HG03045 (cell line): ENCODE data around the gene TMEM167A.

ENCODE experiments used
- ATAC-seq: cut with Tn5 transposase; IDR thresholded peaks from one replicate; pipeline ENCODE4 v1.9.1; 2021; ENCODE audit warnings: mild to moderate bottlenecking, moderate library complexity; ENCODE audit not compliant: unreplicated experiment

Gene TMEM167A, protein sequence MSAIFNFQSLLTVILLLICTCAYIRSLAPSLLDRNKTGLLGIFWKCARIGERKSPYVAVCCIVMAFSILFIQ

DNA sequence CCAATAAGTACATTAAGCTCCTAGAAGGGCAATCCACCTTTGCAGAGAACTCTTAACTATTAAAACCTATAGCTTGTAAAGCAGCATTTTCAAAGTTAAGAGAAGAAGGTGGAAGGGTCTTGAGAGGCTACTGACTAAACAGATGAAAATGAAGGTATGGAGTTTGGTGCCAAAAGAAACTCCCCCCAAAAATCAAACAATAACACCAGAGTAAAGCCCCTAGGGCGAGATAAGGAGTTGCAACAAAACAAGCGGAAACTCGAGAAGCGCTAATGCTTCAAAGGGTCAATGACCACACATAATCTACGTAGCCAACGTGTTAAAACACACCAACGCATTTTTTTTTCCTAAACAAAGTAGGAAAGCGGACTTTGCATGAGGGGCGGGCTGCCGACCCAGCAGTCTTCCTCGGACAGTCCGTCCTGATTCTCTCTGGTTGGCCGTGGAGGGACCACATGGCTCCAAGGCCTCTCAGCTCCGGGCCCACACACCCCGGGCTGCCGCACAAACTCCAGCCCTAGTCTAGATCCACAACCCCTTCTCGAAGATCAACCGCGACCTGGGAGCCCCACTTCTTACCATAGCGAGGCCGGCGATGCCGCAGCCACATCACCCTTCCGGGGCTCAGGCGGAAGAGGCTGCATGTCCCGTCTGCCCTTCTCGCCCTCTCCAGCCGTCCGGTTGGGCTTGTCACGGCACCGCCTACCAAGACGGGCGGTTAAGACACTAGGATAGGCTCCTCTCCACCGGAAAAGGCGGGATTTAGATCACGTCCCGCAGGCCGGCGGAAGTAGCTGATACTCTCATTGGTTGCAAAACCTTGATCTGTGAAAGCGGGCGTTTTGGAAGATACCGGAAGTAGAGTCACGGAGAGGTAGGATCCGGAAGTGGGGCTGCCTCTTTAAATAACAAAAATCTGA is at the start of gene TMEM167A, which contains the start of gene XRCC4:
Gene TMEM167A, minus strand, starts transcription at position 653 of the 920 bp plus-strand sequence. Its CDS starts 71 bp downstream, at position 582.
Gene XRCC4, plus strand, starts transcription at position 806 of the 920 bp plus-strand sequence. CDS start 27,373 bp downstream, outside the sequence.
- peak; percentile 98 for ATAC-seq

DNA sequence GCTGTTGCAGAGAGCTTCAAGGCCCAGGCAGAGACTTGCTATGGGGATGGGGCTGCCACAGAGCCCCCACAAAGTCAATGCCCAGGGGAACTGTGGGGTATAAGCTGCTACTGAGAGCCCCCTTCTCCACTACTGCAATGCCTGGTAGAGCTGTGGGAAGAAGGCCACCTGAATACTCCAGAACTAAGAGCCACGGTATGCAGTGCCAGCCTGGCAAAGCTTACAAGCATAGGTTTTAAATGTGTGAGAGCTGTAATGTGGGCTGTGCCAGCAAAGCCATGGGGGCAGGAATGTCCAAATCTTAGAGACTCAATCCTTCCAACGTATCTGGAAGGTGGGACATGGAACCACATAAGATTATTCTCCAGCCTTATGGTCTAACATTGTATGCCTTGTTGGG is 49.3 kb upstream of the TMEM167A start:
- ATAC-seq, result no peak

- ATAC-seq, result no peak
These were observed 48.4 kb upstream of the TMEM167A start for GRCh38 chr5:83125560-83125959.

DNA sequence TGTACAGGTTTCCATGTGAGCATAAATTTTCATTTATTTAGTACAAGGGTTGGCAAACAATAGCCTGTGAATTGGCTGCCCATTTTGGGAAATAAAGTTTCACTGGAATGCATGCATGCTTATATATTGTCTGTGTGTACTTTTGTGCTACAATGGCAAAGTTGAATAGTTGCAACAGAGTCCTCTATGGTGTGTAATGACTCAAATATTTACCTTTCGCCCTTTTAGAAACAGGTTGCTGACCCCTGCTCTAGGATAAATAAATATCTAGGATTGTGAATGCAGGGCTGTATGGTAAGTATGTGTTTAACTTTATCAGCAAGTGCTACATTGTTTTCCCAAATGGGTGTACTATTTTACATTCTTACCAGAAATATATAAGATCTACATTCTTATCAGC is 47.4 kb upstream of the TMEM167A start:
- no peak for ATAC-seq

DNA sequence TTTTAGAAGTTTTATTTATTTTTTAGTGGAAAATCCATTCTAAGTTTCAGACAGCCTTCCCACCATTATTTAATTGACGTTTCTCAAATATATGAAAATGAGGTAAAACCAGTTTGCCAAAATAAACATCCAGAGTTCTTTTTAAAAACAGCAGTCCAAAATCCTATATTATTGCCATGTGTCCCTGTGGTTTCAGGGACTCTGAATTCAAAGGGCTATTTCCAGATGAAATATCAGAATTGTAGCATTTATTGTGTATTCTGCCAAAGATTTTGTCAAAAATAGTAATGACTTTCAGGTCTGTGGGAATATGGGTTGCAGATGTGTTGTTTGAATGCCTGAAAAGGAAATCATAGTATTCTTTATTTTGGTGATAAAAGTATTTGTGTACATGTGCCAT is 41.8 kb upstream of the TMEM167A start:
- ATAC-seq, result no peak

GRCh38 chr5:83118471-83118870 is 41.3 kb upstream of the TMEM167A start:
- no peak for ATAC-seq

DNA sequence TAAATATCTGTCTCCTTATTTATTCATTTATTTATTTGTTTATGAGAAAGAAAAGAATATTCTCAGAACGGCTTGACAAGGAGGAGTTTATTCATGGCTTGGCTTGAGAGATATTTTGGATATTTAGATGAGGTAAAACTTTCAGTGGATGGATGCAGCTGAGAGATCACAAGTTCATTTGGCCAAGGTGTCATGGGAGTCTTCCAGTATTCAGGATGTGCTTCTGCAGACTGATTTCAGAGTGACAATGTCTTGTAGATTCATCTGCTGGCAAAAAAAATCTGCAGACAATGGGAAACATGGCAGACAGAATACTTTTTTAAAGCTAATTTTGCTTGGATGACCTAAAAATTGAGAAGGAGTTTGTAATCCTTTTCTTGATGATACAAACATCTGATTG is 38.6 kb upstream of the TMEM167A start:
- ATAC-seq, result no peak

DNA sequence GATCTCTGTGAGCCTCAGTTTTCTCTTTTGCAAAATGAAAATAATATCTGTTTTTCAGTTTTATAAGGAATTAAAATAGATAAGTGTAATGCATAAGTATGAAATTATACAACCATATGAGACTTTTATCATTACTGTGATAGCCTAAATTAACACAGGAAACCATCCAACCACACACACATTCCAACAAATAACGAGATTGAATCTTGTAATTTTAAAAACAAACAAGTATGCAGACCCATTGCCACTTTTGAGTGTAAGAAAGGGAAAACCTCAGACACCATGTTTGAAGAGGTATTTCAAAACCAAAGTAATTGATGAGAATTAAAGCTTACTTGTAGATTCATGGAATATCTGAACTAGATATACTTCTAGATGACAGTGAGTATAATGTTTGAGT is 32.2 kb upstream of the TMEM167A start:
- no peak for ATAC-seq

DNA sequence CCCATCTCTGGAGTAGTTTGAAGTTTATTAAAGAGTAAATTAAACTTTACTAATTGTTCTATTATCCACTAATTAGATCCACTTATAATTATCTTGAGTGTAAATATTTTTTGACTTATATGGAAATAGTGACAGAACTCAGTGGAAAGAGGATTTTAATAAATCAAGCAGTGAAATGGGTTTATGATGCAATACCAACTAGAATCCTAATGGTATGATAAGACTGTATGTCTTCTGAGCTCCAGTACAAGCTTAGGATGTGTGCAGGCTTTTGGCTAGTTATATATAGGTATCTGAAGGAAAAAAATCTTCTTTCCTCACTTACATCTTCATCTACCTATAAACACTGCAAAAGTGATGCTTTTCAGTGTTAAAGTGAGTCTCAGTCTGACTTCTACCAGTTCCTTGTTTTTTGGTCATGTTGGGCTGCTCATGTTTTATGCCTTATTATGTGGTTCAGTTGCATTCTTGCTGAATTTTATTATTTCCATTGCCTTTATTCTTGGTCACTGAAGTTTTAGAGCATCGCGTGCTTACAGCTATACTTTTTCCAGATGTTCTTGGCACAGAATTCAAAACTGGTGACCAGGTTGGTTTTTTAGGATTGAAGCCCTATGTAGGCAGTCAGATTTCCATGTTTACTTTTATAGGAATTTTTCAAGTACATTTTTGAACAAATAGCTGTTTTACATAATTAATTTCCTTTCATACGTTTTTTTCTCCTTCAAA is 30.7 kb upstream of the TMEM167A start:
- no peak for ATAC-seq

GRCh38 chr5:83104021-83104420 is 26.8 kb upstream of the TMEM167A start:
- ATAC-seq, result no peak

DNA sequence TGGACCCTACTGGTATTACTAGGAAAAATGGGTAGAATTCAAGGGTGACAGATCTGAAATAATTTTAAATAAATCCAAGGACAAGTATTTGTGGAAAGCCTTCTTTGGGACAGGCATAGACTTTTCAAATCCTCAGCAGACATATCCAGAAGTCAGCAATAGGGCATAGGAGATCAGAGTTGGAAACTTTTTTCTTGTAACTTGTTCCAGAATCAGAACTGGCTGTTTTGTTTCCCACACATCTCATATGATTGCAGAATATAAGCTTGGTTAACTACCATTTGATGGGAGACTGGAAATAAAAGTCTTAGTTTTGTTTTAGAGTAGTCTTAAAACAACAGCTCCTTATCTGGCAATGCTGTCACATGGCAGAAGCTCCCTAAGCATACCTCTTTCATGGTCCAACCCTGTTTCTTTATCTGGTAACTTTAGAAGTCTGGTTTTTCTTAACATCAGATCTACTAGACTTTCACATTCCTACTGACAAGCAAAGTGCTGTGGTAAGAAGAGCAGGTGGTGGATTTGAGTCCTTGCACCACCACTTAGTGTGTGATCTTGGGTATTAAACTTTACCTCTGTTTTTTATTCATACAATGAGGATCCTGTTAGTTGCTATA is 25.3 kb upstream of the TMEM167A start:
- ATAC-seq, result no peak

DNA sequence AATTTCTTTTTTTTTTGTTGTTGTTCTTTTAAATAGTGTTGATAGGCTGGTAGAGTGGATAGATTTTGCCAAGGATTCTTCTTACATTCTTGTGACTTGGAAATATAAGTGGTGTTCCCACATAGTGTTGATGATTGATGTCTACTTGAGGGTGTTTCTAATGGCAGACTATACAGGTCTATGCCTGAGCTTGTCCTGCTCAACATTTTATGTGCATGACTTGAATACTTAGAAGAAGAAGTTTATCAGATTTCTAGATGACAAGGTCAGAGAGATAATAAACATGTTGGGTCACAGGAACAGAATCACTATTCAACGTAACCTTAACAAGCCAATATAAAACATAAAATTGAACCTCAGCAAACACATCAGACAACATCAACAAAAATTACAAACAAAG is 24.3 kb upstream of the TMEM167A start:
- no peak for ATAC-seq

GRCh38 chr5:83099445-83099844 is 22.3 kb upstream of the TMEM167A start:
- ATAC-seq, result no peak

DNA sequence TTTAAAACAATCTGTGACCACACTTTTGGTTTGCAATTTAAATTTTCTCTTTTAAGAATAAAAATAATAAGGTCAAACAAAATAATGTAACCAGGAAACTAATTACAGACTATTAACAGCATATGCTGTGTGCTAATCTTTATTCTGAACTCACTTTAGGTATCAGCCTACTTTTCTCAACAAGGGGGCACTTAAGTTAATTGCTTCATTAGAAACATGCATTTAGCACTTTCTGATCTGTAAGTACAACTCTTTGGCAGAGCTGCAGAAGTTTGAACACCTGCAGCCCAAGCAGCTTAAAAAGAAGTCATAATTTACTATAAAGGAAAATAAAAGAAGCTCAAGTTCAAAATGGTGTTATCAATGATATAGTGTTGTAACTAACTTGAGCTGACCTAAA is 21.8 kb upstream of the TMEM167A start:
- no peak for ATAC-seq

DNA sequence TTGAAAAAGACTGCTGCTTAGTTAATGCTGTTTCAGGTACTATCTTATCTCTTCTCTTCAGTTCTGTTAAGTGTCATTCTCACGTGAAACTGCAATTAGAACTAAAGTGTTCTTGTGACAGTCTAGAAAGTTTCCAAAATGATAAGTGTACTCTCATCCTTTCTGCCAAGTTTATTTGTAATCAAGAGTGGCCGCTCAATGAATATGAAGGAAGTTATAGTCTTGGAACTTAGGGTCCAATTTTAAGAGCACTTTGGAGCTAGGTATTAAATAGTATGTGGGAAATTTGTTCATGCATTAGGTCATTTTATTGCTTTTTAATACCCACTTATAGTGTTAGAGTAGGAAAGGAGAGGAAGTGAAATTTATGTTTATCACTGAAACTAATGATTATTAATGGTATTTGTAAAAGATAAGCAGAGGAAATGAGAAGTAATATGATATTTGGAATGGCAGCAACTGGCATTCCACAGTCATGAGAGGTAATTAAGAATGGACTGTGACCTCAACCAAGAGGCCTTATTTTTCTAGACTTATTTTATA is 20.6 kb upstream of the TMEM167A start:
- ATAC-seq, result no peak

GRCh38 chr5:83096660-83097339 is 19.6 kb upstream of the TMEM167A start:
- ATAC-seq, result no peak

DNA sequence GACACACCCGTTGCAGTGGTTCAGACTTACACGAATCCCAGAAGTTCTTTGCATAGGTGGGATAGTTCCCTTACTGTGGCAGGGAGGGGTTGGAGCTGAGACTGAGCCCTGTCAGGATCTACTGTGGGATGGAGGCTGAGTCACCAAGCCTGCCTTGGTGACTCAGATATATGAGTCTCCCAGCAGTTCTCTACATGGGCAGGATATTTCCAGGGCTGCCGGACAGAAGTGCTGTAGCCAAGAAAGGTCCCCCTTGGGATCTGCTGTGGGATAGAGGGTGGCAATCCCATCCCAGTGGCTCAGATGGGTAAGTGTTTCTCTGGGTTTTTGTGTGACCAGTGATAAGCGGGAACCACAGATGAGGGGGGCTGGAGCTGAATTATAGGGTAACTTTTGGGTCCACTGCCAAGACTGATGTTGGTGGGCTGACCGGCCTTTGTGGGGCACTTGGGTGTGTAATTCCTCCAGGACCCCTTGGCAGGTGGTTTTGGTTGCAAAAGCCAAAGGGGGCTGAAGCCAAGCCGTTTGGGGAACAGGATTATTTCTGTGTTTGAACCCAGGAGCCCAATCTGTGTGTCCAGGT is 18.9 kb upstream of the TMEM167A start:
- ATAC-seq, result no peak

DNA sequence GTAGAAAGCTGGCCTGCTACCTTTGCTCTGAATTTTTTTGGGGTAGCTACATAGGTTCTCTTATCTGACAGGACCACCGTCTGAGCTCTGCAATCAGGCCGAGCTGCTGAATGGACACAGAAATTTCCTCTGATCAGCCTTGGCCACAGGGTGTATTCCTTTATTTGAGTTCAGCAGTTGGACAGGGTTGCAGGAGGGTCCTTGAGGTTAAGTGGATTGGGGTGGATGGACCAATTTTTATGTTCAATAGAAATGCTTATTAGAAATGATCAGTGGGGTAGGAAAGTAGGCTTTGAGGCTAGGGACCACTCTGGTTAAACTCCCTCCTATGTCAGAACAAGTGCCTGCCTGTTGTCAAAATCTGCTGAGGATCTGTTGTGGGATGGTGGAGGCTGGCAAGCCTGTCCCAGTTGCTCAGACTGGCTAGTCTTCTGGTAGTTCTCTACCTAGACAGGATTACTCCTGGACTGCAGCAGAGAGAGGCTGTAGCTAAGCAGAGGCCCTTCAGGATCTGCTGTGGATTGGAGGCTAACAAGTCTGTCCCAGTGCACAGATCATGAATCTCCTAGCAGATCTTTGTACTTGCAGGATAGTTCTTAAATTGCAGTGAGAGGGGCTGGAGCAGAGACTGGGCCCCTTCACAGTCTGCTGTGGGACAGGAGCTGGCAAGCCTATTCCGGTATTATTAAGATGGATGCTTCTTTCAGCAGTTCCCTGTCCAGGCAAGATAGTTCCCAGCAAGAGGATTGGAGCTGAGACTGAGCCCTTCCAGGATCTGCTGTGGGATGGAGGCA is 18.2 kb upstream of the TMEM167A start:
- no peak for ATAC-seq

DNA sequence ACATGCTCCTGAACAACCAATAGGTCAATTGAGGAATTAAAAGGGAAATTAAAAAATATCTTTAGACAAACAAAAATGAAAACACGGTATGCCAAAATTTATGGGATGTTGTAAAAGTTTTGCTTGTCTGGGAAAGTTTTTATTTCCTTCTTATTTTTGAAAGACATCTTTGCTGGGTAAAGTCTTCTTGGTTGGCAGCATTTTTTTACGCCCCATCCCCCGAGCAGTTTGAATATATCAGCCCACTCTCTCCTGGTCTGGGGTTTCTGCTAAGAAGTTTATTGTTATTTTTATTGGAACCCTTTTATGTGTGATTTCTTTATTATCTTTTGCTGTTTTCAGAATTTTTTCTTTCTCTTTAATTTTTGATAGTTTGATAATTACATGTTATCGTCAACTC is 16.5 kb upstream of the TMEM167A start:
- ATAC-seq, result no peak
